Ovary (tissue), 3 donors: ENCODE data around the gene INHBC.

ENCODE experiments used
- EP300 ChIP-seq: sonication (generic); formaldehyde crosslinking; IDR thresholded peaks from one replicate; pipeline ENCODE4 v1.6.1; 2017; ENCODE audit warnings: antibody characterized with exemption
- POLR2A ChIP-seq: fragments of 450-650 bp; IDR thresholded peaks from one replicate; pipeline ENCODE4 v1.6.1; 2017; ENCODE audit warnings: antibody characterized with exemption, mild to moderate bottlenecking, moderate library complexity
- TF ChIP-seq, protein P1 (sequence below), 3 donors: fragments of 450-650 bp in 2 of 3; fragments of 200-600 bp in 1 of 3; IDR thresholded peaks; one replicate each; pipeline versions ENCODE4 v1.5.1 to v1.8.0; 2016 to 2022; ENCODE audit warnings: antibody characterized with exemption in 3 of 3, mild to moderate bottlenecking in 1 of 3
- donor health status: DM: no; HTN: no; CAD: no.

DNA sequence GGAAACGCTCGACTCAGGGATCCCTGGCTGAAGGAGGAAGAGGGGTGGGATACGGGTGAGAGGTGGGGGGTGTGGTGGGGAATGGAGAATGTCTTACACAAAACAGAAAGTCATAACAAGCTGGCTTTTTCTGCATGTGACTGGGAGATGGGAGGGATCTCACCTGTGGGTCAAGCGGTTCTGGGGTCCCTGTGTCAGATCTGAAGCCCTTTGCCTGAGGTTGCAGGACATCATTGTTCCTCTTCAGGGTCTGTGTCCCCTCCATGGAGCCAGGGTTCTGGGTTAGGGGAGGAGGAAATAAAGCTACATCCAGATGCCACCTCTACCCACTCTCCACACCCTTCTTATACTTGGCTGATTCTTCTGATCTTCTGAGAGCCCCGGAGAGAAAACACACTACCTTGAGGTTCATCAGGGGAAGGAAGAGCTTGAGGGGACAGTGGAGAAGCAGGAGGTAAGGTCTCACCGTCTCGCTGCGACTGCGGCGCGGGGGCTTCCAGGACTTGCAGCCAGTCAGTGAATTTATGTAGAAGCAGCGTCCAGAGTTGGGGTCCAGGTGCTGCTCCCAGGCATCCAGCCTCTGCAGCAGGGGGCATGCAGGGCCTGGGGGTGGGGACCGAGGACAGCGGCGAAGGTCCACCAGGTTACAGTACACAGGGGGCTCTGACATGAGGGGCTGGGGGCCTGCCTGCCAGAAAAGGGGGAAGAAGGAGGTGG lies 42.6 kb downstream of the INHBC start:
- TF ChIP-seq, protein P1, sequence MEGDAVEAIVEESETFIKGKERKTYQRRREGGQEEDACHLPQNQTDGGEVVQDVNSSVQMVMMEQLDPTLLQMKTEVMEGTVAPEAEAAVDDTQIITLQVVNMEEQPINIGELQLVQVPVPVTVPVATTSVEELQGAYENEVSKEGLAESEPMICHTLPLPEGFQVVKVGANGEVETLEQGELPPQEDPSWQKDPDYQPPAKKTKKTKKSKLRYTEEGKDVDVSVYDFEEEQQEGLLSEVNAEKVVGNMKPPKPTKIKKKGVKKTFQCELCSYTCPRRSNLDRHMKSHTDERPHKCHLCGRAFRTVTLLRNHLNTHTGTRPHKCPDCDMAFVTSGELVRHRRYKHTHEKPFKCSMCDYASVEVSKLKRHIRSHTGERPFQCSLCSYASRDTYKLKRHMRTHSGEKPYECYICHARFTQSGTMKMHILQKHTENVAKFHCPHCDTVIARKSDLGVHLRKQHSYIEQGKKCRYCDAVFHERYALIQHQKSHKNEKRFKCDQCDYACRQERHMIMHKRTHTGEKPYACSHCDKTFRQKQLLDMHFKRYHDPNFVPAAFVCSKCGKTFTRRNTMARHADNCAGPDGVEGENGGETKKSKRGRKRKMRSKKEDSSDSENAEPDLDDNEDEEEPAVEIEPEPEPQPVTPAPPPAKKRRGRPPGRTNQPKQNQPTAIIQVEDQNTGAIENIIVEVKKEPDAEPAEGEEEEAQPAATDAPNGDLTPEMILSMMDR (IDR thresholded peaks at IDR 0.05) = no peak
- TF ChIP-seq POLR2A = no peak
- no peak for TF ChIP-seq EP300
